H9 (cell line): ENCODE results near the gene C2orf42. TPM values are rescaled to one million over a fixed set of nuclear protein-coding genes. Genes with fewer than 3 reads are reported as not detected.
A peak's percentile ranks its signal among the peaks of the same experiment; 100 is the strongest.

ENCODE experiments used
- DNase-seq: peaks from one replicate; pipeline ENCODE4 v3.0.0-alpha.2; 2017
- H2AFZ ChIP-seq: one replicate; pipeline ENCODE4 v1.6.1; 2013; ENCODE audit warnings: mild to moderate bottlenecking, low read length, control low read depth, moderate library complexity
- H2AK5ac ChIP-seq: 2 replicates; pipeline ENCODE4 v1.6.1; 2013; ENCODE audit warnings: low read length, control low read depth, mixed read lengths; ENCODE audit not compliant: insufficient read length
- H2BK120ac ChIP-seq: one replicate; pipeline ENCODE4 v1.6.1; 2013; ENCODE audit warnings: low read depth, mild to moderate bottlenecking, low read length, control low read depth, inconsistent platforms; ENCODE audit not compliant: poor library complexity, severe bottlenecking
- H2BK12ac ChIP-seq: 2 replicates; pipeline ENCODE4 v1.6.1; 2013; ENCODE audit warnings: low read length, control low read depth, mixed read lengths, low read depth; ENCODE audit not compliant: insufficient read length
- H2BK15ac ChIP-seq: 2 replicates; pipeline ENCODE4 v1.6.1; 2013; ENCODE audit warnings: low read depth, low read length, control low read depth
- H2BK20ac ChIP-seq: one replicate; pipeline ENCODE4 v1.6.1; 2013; ENCODE audit warnings: low read depth, mild to moderate bottlenecking, low read length, control low read depth, inconsistent platforms; ENCODE audit not compliant: poor library complexity, severe bottlenecking
- H2BK5ac ChIP-seq: 2 replicates; pipeline ENCODE4 v1.6.1; 2013; ENCODE audit warnings: low read length, control low read depth, mixed read lengths; ENCODE audit not compliant: insufficient read length
- H3K14ac ChIP-seq: 2 replicates; pipeline ENCODE4 v1.6.1; 2013; ENCODE audit warnings: low read length, control low read depth; ENCODE audit not compliant: insufficient read depth
- H3K18ac ChIP-seq: 2 replicates; pipeline ENCODE4 v1.6.1; 2013; ENCODE audit warnings: low read depth, mild to moderate bottlenecking, mixed read lengths, low read length, control low read depth; ENCODE audit not compliant: insufficient read length
- H3K23ac ChIP-seq: 2 replicates; pipeline ENCODE4 v1.6.1; 2013; ENCODE audit warnings: low read length, control low read depth, mixed read lengths, low read depth; ENCODE audit not compliant: insufficient read length
- H3K23me2 ChIP-seq: 2 replicates; pipeline ENCODE4 v1.6.1; 2013; ENCODE audit warnings: low read depth, mild to moderate bottlenecking, mixed read lengths, low read length, control low read depth; ENCODE audit not compliant: insufficient read length, poor library complexity, severe bottlenecking
- H3K27ac ChIP-seq: 2 replicates; pipeline ENCODE4 v1.5.1; 2013; ENCODE audit warnings: low read length, control low read depth, mixed read lengths, low read depth; ENCODE audit not compliant: insufficient read length
- H3K27me3 ChIP-seq: 2 replicates; pipeline ENCODE4 v1.6.1; 2013; ENCODE audit warnings: low read length, control low read depth, inconsistent platforms; ENCODE audit not compliant: insufficient read depth
- H3K4ac ChIP-seq: 2 replicates; pipeline ENCODE4 v1.6.1; 2013; ENCODE audit warnings: low read depth, mild to moderate bottlenecking, control low read depth, inconsistent platforms, low read length, moderate library complexity
- H3K4me1 ChIP-seq: 2 replicates; pipeline ENCODE4 v1.6.1; 2013; ENCODE audit warnings: low read length, control low read depth, inconsistent platforms; ENCODE audit not compliant: insufficient read depth
- H3K4me2 ChIP-seq: 2 replicates; pipeline ENCODE4 v1.6.1; 2013; ENCODE audit warnings: low read length, control low read depth, mixed read lengths; ENCODE audit not compliant: insufficient read length, insufficient read depth
- H3K56ac ChIP-seq: 2 replicates; pipeline ENCODE4 v1.6.1; 2013; ENCODE audit warnings: low read depth, mild to moderate bottlenecking, mixed read lengths, low read length, control low read depth; ENCODE audit not compliant: insufficient read length
- H3K79me1 ChIP-seq: 2 replicates; pipeline ENCODE4 v1.6.1; 2013; ENCODE audit warnings: low read depth, mild to moderate bottlenecking, moderate library complexity, low read length, control low read depth, inconsistent platforms; ENCODE audit not compliant: insufficient read depth, poor library complexity, severe bottlenecking
- H3K79me2 ChIP-seq: 2 replicates; pipeline ENCODE4 v1.6.1; 2013; ENCODE audit warnings: low read length, control low read depth, inconsistent platforms; ENCODE audit not compliant: insufficient read depth
- H3K9ac ChIP-seq: 2 replicates; pipeline ENCODE4 v1.6.1; 2013; ENCODE audit warnings: low read length, control low read depth, mixed read lengths; ENCODE audit not compliant: insufficient read length; ENCODE audit errors: extremely low read depth
- H3K9me3 ChIP-seq: one replicate; pipeline ENCODE4 v1.6.1; 2013; ENCODE audit warnings: low read depth, low read length, inconsistent platforms; ENCODE audit not compliant: control insufficient read depth
- H3T11ph ChIP-seq: one replicate; pipeline ENCODE4 v1.6.1; 2013; ENCODE audit warnings: mild to moderate bottlenecking, low read length, control low read depth, inconsistent platforms
- H4K20me1 ChIP-seq: one replicate; pipeline ENCODE4 v1.6.1; 2013; ENCODE audit not compliant: control insufficient read depth, insufficient read length, insufficient read depth
- H4K5ac ChIP-seq: 2 replicates; pipeline ENCODE4 v1.6.1; 2013; ENCODE audit warnings: low read depth, mild to moderate bottlenecking, mixed read lengths, low read length, control low read depth; ENCODE audit not compliant: insufficient read length
- H4K8ac ChIP-seq: replicated peaks from 2 replicates; pipeline ENCODE4 v1.6.1; 2013; ENCODE audit warnings: low read length, control low read depth, mixed read lengths, low read depth; ENCODE audit not compliant: insufficient read length
- H4K91ac ChIP-seq: 2 replicates; pipeline ENCODE4 v1.6.1; 2013; ENCODE audit warnings: low read depth, mild to moderate bottlenecking, moderate library complexity, mixed read lengths, low read length, control low read depth; ENCODE audit not compliant: insufficient read length
- H3K27ac Mint-ChIP-seq, 3 experiments: 2 replicates in 2 of 3; 3 replicates in 1 of 3; pipeline ENCODE4 v1.8.0; 2020 to 2021; ENCODE audit warnings: mixed read lengths in 3 of 3, mild to moderate bottlenecking in 1 of 3, moderate library complexity in 1 of 3
- H3K27me3 Mint-ChIP-seq: 2 replicates; pipeline ENCODE4 v1.8.0; 2021; ENCODE audit warnings: low read depth, mild to moderate bottlenecking, moderate library complexity, mixed read lengths
- H3K36me3 Mint-ChIP-seq, 3 experiments: 2 replicates in 2 of 3; 3 replicates in 1 of 3; pipeline ENCODE4 v1.8.0; 2020 to 2021; ENCODE audit warnings: low read depth in 3 of 3, mixed read lengths in 3 of 3; ENCODE audit not compliant: insufficient read depth in 1 of 3
- H3K4me1 Mint-ChIP-seq, 2 experiments: 2 replicates each; pipeline ENCODE4 v1.8.0; 2020; ENCODE audit warnings: mixed read lengths in 2 of 2
- H3K4me3 Mint-ChIP-seq, 2 experiments: 2 replicates in 1 of 2; 3 replicates in 1 of 2; pipeline ENCODE4 v1.8.0; 2020 to 2021; ENCODE audit warnings: mild to moderate bottlenecking in 2 of 2, mixed read lengths in 2 of 2, moderate library complexity in 1 of 2
- H3K9me3 Mint-ChIP-seq, 2 experiments: 2 replicates in 1 of 2; 3 replicates in 1 of 2; pipeline ENCODE4 v1.8.0; 2020; ENCODE audit warnings: mild to moderate bottlenecking in 2 of 2, mixed read lengths in 2 of 2, moderate library complexity in 1 of 2
- WGBS: extraction: QIAGEN DNeasy Blood & Tissue Kit; methylation state at CpG from one replicate; pipeline ENCODE4 v1.1.7; 2013; ENCODE audit warnings: missing lambda C conversion rate, low lambda C conversion rate, mixed read lengths; ENCODE audit not compliant: insufficient read length; ENCODE audit errors: extremely low coverage; 5-methylcytosine and 5-hydroxymethylcytosine counted together
- total RNA-seq: library from RNA; stranded (reverse); gene quantifications from 2 replicates; pipeline ENCODE4 v1.2.1, GENCODE V29; 2021
- TF ChIP-seq, protein P1 (sequence below): fragments of 200-600 bp; sonication (generic); conservative IDR thresholded peaks from 3 replicates; pipeline ENCODE4 v1.8.0; 2021; ENCODE audit warnings: antibody characterized with exemption, mild to moderate bottlenecking

Gene C2orf42
- total RNA-seq, 1 experiment from 2014 or later: 19.0 TPM

DNA sequence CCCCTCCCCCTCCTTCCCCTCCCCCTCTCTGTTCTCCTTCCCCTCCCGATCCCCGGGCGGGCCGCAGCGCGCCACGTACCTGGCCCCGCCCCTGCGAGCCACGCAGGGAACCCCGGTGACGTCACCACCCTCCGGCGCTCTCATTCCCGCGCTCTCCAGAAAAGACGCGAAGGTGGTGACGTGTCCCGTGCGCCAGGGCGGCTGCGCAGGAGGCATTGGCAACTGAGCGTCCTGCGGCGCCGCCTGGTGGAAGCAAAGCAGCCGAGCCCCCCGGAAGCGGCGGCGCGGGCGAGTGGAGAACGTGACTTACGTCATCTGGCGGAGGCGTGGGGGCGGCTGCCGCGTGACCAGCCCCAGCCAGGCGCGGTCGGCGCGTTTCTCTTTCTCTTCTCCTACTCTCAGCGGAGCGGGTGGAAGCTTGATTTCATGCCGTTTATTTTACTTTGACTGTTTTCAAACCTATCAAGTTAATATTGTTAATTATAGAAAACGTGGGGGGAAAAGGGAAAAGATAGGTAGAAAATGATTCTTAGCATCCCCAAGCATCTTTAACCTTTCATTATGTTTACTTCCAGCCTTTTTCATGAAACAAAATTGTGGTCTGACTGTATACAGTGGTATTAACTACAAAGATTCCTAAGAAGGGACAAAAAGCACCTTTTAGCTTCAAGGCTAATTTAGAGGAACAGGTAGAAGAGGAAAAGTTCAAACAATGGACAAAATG is 48.1 kb downstream of the C2orf42 start:
- no peaks in the 10 kb centered on the region for H3K36me3 Mint-ChIP-seq
- H3K23me2 ChIP-seq: peaks cover 5% of the 10 kb centered on the region
- no peak overlapping the region for H3K23ac ChIP-seq
- no peak overlapping the region for H2BK12ac ChIP-seq
- DNase-seq: peak; percentile 99
- H2BK5ac ChIP-seq: no peak overlapping the region
- no peaks in the 10 kb centered on the region; a peak in 1 of 5 replicates for H3K9me3 Mint-ChIP-seq
- no peak overlapping the region for H2BK20ac ChIP-seq
- no peak overlapping the region for H2AFZ ChIP-seq
- H2BK15ac ChIP-seq: no peak overlapping the region
- TF ChIP-seq, protein P1, sequence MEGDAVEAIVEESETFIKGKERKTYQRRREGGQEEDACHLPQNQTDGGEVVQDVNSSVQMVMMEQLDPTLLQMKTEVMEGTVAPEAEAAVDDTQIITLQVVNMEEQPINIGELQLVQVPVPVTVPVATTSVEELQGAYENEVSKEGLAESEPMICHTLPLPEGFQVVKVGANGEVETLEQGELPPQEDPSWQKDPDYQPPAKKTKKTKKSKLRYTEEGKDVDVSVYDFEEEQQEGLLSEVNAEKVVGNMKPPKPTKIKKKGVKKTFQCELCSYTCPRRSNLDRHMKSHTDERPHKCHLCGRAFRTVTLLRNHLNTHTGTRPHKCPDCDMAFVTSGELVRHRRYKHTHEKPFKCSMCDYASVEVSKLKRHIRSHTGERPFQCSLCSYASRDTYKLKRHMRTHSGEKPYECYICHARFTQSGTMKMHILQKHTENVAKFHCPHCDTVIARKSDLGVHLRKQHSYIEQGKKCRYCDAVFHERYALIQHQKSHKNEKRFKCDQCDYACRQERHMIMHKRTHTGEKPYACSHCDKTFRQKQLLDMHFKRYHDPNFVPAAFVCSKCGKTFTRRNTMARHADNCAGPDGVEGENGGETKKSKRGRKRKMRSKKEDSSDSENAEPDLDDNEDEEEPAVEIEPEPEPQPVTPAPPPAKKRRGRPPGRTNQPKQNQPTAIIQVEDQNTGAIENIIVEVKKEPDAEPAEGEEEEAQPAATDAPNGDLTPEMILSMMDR: peak; percentile 98
- H2BK120ac ChIP-seq: peak overlapping the region; percentile 51
- H3K27ac Mint-ChIP-seq: peak overlapping the region; percentile 71 to 93 (median 92)
- no peaks in the 10 kb centered on the region for H3K27me3 ChIP-seq
- H4K91ac ChIP-seq: no peak overlapping the region
- H4K5ac ChIP-seq: no peak overlapping the region
- no peak overlapping the region for H3K56ac ChIP-seq
- H3K27ac ChIP-seq: peak overlapping the region; percentile 15
- H4K20me1 ChIP-seq: no peaks in the 10 kb centered on the region
- WGBS: no CpG with 5 or more reads among the region's 50 CpGs
- H3K79me1 ChIP-seq: no peaks in the 10 kb centered on the region
- no peak overlapping the region for H3T11ph ChIP-seq
- H2AK5ac ChIP-seq: no peak overlapping the region
- H3K4ac ChIP-seq: peak overlapping the region; percentile 31; the same call in 1 of the 2 replicates
- H3K4me1 ChIP-seq: peaks cover 7% of the 10 kb centered on the region; the same call in 1 of the 2 replicates
- peak overlapping the region; percentile 21 for H3K4me2 ChIP-seq
- peaks cover 34 to 42% of the 10 kb centered on the region in 2 experiments for H3K4me1 Mint-ChIP-seq
- H4K8ac ChIP-seq: no peak overlapping the region
- peak overlapping the region; percentile 33 for H3K9ac ChIP-seq
- H3K9me3 ChIP-seq: no peaks in the 10 kb centered on the region
- H3K79me2 ChIP-seq: no peaks in the 10 kb centered on the region
- H3K18ac ChIP-seq: peak overlapping the region; percentile 51
- H3K14ac ChIP-seq: peak overlapping the region; percentile 42; the same call in 1 of the 2 replicates
- H3K4me3 Mint-ChIP-seq: peak overlapping the region; percentile 65 to 73
- H3K27me3 Mint-ChIP-seq: no peaks in the 10 kb centered on the region
